Liver (tissue), 9 donors: ENCODE results near the gene SERHL2. TPM values are rescaled to one million over a fixed set of nuclear protein-coding genes. Genes with fewer than 3 reads are reported as not detected.

Experiments used
- DNase-seq: peaks from one replicate; pipeline ENCODE4 v3.0.0-alpha.2; 2017; ENCODE audit warnings: low spot score
- H3K27ac ChIP-seq, 2 donors: one replicate each; pipeline ENCODE4 v1.7.0; 2013; ENCODE audit warnings: inconsistent platforms in 2 of 2, low read length in 2 of 2, control low read depth in 1 of 2, low read depth in 1 of 2, mild to moderate bottlenecking in 1 of 2
- H3K27me3 ChIP-seq, 4 donors: one replicate each; pipeline versions ENCODE4 v1.6.1 to v1.7.0; 2013; ENCODE audit warnings: low read length in 3 of 4, inconsistent platforms in 1 of 4, mild to moderate bottlenecking in 1 of 4, moderate library complexity in 1 of 4; ENCODE audit not compliant: control insufficient read depth in 4 of 4, insufficient read depth in 4 of 4
- H3K36me3 ChIP-seq, 4 donors: one replicate each; pipeline versions ENCODE4 v1.6.1 to v1.7.0; 2013; ENCODE audit warnings: low read length in 3 of 4, mild to moderate bottlenecking in 3 of 4, low read depth in 1 of 4, moderate library complexity in 1 of 4; ENCODE audit not compliant: control insufficient read depth in 4 of 4, insufficient read depth in 3 of 4
- H3K4me1 ChIP-seq, 4 donors: one replicate each; pipeline versions ENCODE4 v1.6.1 to v1.7.0; 2013; ENCODE audit warnings: low read length in 3 of 4, mild to moderate bottlenecking in 3 of 4, moderate library complexity in 1 of 4; ENCODE audit not compliant: control insufficient read depth in 4 of 4, insufficient read depth in 4 of 4
- H3K4me3 ChIP-seq, 3 donors: one replicate each; pipeline versions ENCODE4 v1.6.1 to v1.7.0; 2013; ENCODE audit warnings: low read length in 3 of 3, control low read depth in 1 of 3, low read depth in 1 of 3, mild to moderate bottlenecking in 1 of 3
- H3K9ac ChIP-seq, 2 donors: one replicate each; pipeline ENCODE4 v1.7.0; 2013; ENCODE audit warnings: low read length in 2 of 2, mild to moderate bottlenecking in 2 of 2, moderate library complexity in 2 of 2, control low read depth in 1 of 2, low read depth in 1 of 2
- H3K9me3 ChIP-seq, 4 donors: one replicate each; pipeline versions ENCODE4 v1.6.1 to v1.7.0; 2013; ENCODE audit warnings: low read length in 3 of 4; ENCODE audit not compliant: control insufficient read depth in 4 of 4
- ATF3 ChIP-seq: IDR thresholded peaks from 2 replicates; pipeline ENCODE4 v1.6.1; 2016; ENCODE audit warnings: antibody characterized with exemption
- CTCF ChIP-seq: fragments of 150-350 bp; IDR thresholded peaks from 2 replicates; pipeline ENCODE4 v1.5.1; 2017; ENCODE audit warnings: improper control_type of control experiment, low read depth, low read length; ENCODE audit not compliant: missing input control
- EGR1 ChIP-seq, 2 donors: IDR thresholded peaks; 2 replicates each; pipeline ENCODE4 v1.6.1; 2016 to 2018; ENCODE audit warnings: antibody characterized with exemption in 2 of 2, low read depth in 2 of 2
- FOXA1 ChIP-seq: IDR thresholded peaks from 2 replicates; pipeline ENCODE4 v1.6.1; 2016; ENCODE audit warnings: antibody characterized with exemption
- FOXA2 ChIP-seq: IDR thresholded peaks from 2 replicates; pipeline ENCODE4 v1.6.1; 2016; ENCODE audit warnings: antibody characterized with exemption
- HNF4A ChIP-seq, 2 donors: conservative IDR thresholded peaks; 2 replicates each; pipeline ENCODE4 v1.6.1; 2016; ENCODE audit warnings: antibody characterized with exemption in 2 of 2, mild to moderate bottlenecking in 2 of 2
- HNF4G ChIP-seq: IDR thresholded peaks from 2 replicates; pipeline ENCODE4 v1.6.1; 2016; ENCODE audit warnings: antibody characterized with exemption
- JUND ChIP-seq, 2 donors: IDR thresholded peaks; 2 replicates each; pipeline ENCODE4 v1.6.1; 2016; ENCODE audit warnings: antibody characterized with exemption in 2 of 2
- MAX ChIP-seq: IDR thresholded peaks from 2 replicates; pipeline ENCODE4 v1.6.1; 2016; ENCODE audit warnings: antibody characterized with exemption
- NR2F2 ChIP-seq: IDR thresholded peaks from 2 replicates; pipeline ENCODE4 v1.6.1; 2016; ENCODE audit warnings: antibody characterized with exemption
- RAD21 ChIP-seq, 2 donors: IDR thresholded peaks; 2 replicates each; pipeline ENCODE4 v1.6.1; 2016; ENCODE audit warnings: antibody characterized with exemption in 2 of 2, mild to moderate bottlenecking in 2 of 2
- REST ChIP-seq: IDR thresholded peaks from 2 replicates; pipeline ENCODE4 v1.6.1; 2016; ENCODE audit warnings: antibody characterized with exemption, mild to moderate bottlenecking
- RXRA ChIP-seq, 2 donors: IDR thresholded peaks; 2 replicates each; pipeline ENCODE4 v1.6.1; 2017 to 2018; ENCODE audit warnings: antibody characterized with exemption in 2 of 2, mild to moderate bottlenecking in 1 of 2
- SP1 ChIP-seq: IDR thresholded peaks from 2 replicates; pipeline ENCODE4 v1.6.1; 2018; ENCODE audit warnings: antibody characterized with exemption, mild to moderate bottlenecking
- TAF1 ChIP-seq: conservative IDR thresholded peaks from 2 replicates; pipeline ENCODE4 v1.6.1; 2016; ENCODE audit warnings: antibody characterized with exemption, mild to moderate bottlenecking
- YY1 ChIP-seq: IDR thresholded peaks from 2 replicates; pipeline ENCODE4 v1.6.1; 2016; ENCODE audit warnings: antibody characterized with exemption, mild to moderate bottlenecking
- WGBS: extraction: QIAGEN DNeasy Blood & Tissue Kit; methylation state at CpG from one replicate; pipeline ENCODE4 v1.1.7; 2013; 5-methylcytosine and 5-hydroxymethylcytosine counted together
- polyA plus RNA-seq, 2 donors: library from polyadenylated mRNA; stranded (reverse) in 1 of 2; unstranded in 1 of 2; fragments of 200-250 nt in 1 of 2; fragments of >200 nt in 1 of 2; fragmentation: Nextera tagmentation in 1 of 2; extraction: Ambion mirVana in 1 of 2; gene quantifications; one replicate each; pipeline versions ENCODE4 v1.2.1 to v1.2.3, GENCODE V29; 2013 to 2015
- total RNA-seq, 2 donors: library from RNA; depleted of rRNA; stranded (reverse); fragments of >200 nt; gene quantifications; one replicate each; pipeline ENCODE4 v1.2.3, GENCODE V29; 2014
- donor health status: healthy.
- donor health status: healthy.
- donor health status: healthy.
- donor health status: healthy.
- donor health status: healthy.

The SERHL2 gene
- total and polyA plus RNA-seq, 4 donors: 0.51 to 1.6 (median 0.69) TPM

GRCh38 chr22:42610186-42610585 lies 56.4 kb downstream of the SERHL2 start:
- Histone ChIP-seq H3K27ac (peak overlapping the region in 1 of 2 donors; percentile 24), H3K27me3 (no peaks in the 10 kb centered on the region), H3K4me3 (no peak overlapping the region), H3K9ac (no peak overlapping the region), H3K9me3 (no peaks in the 10 kb centered on the region), H3K36me3 (peaks cover 0 to 6% (median 2%) of the 10 kb centered on the region in 4 donors), H3K4me1 (peaks cover 0 to 33% (median 26%) of the 10 kb centered on the region in 4 donors)
- 75% methylated on average over 5 of the region's 5 CpGs for WGBS
- DNase-seq: no peak
- TF ChIP-seq RXRA (IDR thresholded peaks at IDR 0.05): no peak
- TF ChIP-seq SP1: no peak
- no peak for TF ChIP-seq MAX
- TF ChIP-seq FOXA2: no peak
- no peak for TF ChIP-seq FOXA1
- no peak for TF ChIP-seq HNF4G
- TF ChIP-seq YY1: no peak
- TF ChIP-seq RAD21 (IDR thresholded peaks at IDR 0.05): no peak
- TF ChIP-seq TAF1: no peak
- no peak for TF ChIP-seq NR2F2
- TF ChIP-seq EGR1 (IDR thresholded peaks at IDR 0.05; ENCODE audit: low read depth in 2 of 2): no peak
- no peak for TF ChIP-seq ATF3

GRCh38 chr22:42611051-42611450 lies 57.3 kb downstream of the SERHL2 start:
- Histone ChIP-seq H3K27me3 (no peaks in the 10 kb centered on the region), H3K36me3 (peaks cover 0 to 6% (median 2%) of the 10 kb centered on the region in 4 donors), H3K4me1 (peaks cover 0 to 40% (median 28%) of the 10 kb centered on the region in 4 donors), H3K4me3 (no peak overlapping the region), H3K9ac (no peak overlapping the region), H3K9me3 (no peaks in the 10 kb centered on the region), H3K27ac (no peak overlapping the region)
- no peak for DNase-seq
- 92% methylated on average over 1 of the region's 1 CpG for WGBS
- TF ChIP-seq EGR1 (IDR thresholded peaks at IDR 0.05; ENCODE audit: low read depth in 2 of 2) (no peak), NR2F2 (no peak), FOXA2 (no peak), MAX (no peak), YY1 (no peak), CTCF (no peak), REST (no peak), ATF3 (no peak), JUND (IDR thresholded peaks at IDR 0.05) (no peak), HNF4A (conservative IDR thresholded peaks at IDR 0.05) (no peak)
